HepG2 (cell line): ENCODE data around the gene FGFR3.

Source experiments
- CREM ChIP-seq, 2 experiments: sonication (generic) in 1 of 2; formaldehyde crosslinking in 1 of 2; IDR thresholded peaks; 2 replicates each; pipeline versions ENCODE4 v1.4.0 to v1.6.1; 2016 to 2020; ENCODE audit warnings: antibody characterized with exemption in 1 of 2, mild to moderate bottlenecking in 1 of 2, missing genetic modification reagents in 1 of 2
- HDAC2 ChIP-seq: sonication (generic); formaldehyde crosslinking; IDR thresholded peaks from 2 replicates; pipeline ENCODE4 v1.4.0; 2020; ENCODE audit warnings: missing genetic modification reagents
- JUNB ChIP-seq: sonication (generic); formaldehyde crosslinking; IDR thresholded peaks from 2 replicates; pipeline ENCODE4 v1.8.0; 2022; ENCODE audit warnings: missing genetic modification reagents, mild to moderate bottlenecking, borderline replicate concordance
- KLF16 ChIP-seq, 2 experiments: sonication (generic) in 1 of 2; formaldehyde crosslinking in 1 of 2; IDR thresholded peaks; 2 replicates each; pipeline versions ENCODE4 v1.6.1 to v1.8.0; 2016 to 2023; ENCODE audit warnings: missing genetic modification reagents in 2 of 2, missing compliant biosample characterization in 1 of 2
- NFATC3 ChIP-seq: sonication (generic); formaldehyde crosslinking; IDR thresholded peaks from 2 replicates; pipeline ENCODE4 v1.5.1; 2020; ENCODE audit warnings: mild to moderate bottlenecking, missing genetic modification reagents
- REXO4 ChIP-seq: sonication (generic); formaldehyde crosslinking; IDR thresholded peaks from 2 replicates; pipeline ENCODE4 v1.8.0; 2022; ENCODE audit warnings: missing genetic modification reagents, mild to moderate bottlenecking, borderline replicate concordance
- TCF7 ChIP-seq: sonication (generic); IDR thresholded peaks from 2 replicates; pipeline ENCODE4 v1.6.1; 2016; ENCODE audit warnings: antibody characterized with exemption, low read depth
- ZFP36L2 ChIP-seq: sonication (generic); formaldehyde crosslinking; IDR thresholded peaks from 2 replicates; pipeline ENCODE4 v1.4.0; 2020; ENCODE audit warnings: missing genetic modification reagents
- TF ChIP-seq, protein P1 (sequence below), 2 experiments: fragments of 450-650 bp in 1 of 2; sonication (generic) in 1 of 2; formaldehyde crosslinking in 1 of 2; IDR thresholded peaks; 2 replicates each; pipeline versions ENCODE4 v1.6.1 to v1.8.0; 2016 to 2022; ENCODE audit warnings: antibody characterized with exemption in 1 of 2, mild to moderate bottlenecking in 1 of 2, missing genetic modification reagents in 1 of 2
- TF ChIP-seq, protein P2 (sequence below): sonication (generic); formaldehyde crosslinking; IDR thresholded peaks from 2 replicates; pipeline ENCODE4 v1.4.0; 2020; ENCODE audit warnings: missing genetic modification reagents

DNA sequence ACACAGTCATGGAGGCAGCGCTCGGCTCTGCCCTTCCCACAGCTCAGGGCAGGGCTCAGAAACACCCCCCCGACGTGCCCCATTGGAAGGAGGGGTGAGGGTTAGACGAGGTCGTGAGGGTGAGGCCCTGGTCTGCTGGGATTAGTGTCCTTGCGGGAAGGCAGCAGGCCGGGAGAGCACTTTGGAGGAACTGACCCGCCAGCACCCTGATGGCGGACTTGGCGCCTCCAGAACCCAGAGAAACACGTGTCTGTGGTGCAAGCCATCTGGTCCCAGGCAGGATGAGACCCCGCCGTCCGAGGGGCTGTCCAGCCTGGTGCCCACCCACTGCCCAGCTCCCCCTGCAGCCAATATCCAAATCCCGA lies 45.5 kb upstream of the FGFR3 start:
- TF ChIP-seq NFATC3 (CRISPR knock-in tag) (no peak), TCF7 (no peak), ZFP36L2 (CRISPR knock-in tag) (no peak), REXO4 (CRISPR knock-in tag) (no peak), JUNB (CRISPR knock-in tag) (no peak), HDAC2 (no peak), CREM (IDR thresholded peaks at IDR 0.05) (no peak), CREM (CRISPR knock-in tag; IDR thresholded peaks at IDR 0.05) (no peak), KLF16 (CRISPR knock-in tag; IDR thresholded peaks at IDR 0.05) (no peak)
- TF ChIP-seq, protein P1, sequence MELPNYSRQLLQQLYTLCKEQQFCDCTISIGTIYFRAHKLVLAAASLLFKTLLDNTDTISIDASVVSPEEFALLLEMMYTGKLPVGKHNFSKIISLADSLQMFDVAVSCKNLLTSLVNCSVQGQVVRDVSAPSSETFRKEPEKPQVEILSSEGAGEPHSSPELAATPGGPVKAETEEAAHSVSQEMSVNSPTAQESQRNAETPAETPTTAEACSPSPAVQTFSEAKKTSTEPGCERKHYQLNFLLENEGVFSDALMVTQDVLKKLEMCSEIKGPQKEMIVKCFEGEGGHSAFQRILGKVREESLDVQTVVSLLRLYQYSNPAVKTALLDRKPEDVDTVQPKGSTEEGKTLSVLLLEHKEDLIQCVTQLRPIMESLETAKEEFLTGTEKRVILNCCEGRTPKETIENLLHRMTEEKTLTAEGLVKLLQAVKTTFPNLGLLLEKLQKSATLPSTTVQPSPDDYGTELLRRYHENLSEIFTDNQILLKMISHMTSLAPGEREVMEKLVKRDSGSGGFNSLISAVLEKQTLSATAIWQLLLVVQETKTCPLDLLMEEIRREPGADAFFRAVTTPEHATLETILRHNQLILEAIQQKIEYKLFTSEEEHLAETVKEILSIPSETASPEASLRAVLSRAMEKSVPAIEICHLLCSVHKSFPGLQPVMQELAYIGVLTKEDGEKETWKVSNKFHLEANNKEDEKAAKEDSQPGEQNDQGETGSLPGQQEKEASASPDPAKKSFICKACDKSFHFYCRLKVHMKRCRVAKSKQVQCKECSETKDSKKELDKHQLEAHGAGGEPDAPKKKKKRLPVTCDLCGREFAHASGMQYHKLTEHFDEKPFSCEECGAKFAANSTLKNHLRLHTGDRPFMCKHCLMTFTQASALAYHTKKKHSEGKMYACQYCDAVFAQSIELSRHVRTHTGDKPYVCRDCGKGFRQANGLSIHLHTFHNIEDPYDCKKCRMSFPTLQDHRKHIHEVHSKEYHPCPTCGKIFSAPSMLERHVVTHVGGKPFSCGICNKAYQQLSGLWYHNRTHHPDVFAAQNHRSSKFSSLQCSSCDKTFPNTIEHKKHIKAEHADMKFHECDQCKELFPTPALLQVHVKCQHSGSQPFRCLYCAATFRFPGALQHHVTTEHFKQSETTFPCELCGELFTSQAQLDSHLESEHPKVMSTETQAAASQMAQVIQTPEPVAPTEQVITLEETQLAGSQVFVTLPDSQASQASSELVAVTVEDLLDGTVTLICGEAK (IDR thresholded peaks at IDR 0.05) = no peak
- TF ChIP-seq, protein P1 (CRISPR knock-in tag; IDR thresholded peaks at IDR 0.05) = no peak
- TF ChIP-seq, protein P2, sequence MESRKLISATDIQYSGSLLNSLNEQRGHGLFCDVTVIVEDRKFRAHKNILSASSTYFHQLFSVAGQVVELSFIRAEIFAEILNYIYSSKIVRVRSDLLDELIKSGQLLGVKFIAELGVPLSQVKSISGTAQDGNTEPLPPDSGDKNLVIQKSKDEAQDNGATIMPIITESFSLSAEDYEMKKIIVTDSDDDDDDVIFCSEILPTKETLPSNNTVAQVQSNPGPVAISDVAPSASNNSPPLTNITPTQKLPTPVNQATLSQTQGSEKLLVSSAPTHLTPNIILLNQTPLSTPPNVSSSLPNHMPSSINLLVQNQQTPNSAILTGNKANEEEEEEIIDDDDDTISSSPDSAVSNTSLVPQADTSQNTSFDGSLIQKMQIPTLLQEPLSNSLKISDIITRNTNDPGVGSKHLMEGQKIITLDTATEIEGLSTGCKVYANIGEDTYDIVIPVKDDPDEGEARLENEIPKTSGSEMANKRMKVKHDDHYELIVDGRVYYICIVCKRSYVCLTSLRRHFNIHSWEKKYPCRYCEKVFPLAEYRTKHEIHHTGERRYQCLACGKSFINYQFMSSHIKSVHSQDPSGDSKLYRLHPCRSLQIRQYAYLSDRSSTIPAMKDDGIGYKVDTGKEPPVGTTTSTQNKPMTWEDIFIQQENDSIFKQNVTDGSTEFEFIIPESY (CRISPR knock-in tag) = peak; percentile 99
